DOHH2 (cell line): Measurements from ENCODE around the gene BHLHE23.

ENCODE experiments used
- H3F3A ChIP-seq: fragments of 200-600 bp; sonication (generic), shearing (Covaris generic); 2 replicates; pipeline ENCODE4 v1.6.0; 2016; ENCODE audit warnings: antibody characterized with exemption, mild to moderate bottlenecking; ENCODE audit not compliant: control insufficient read depth, insufficient read depth
- H3K27ac ChIP-seq: fragments of 200-600 bp; sonication (generic); 2 replicates; pipeline ENCODE4 v1.5.1; 2014; ENCODE audit warnings: low read depth, mild to moderate bottlenecking, low read length, moderate library complexity
- H3K27me3 ChIP-seq: fragments of 200-600 bp; sonication (generic); 2 replicates; pipeline ENCODE4 v1.6.1; 2014; ENCODE audit warnings: mild to moderate bottlenecking, low read length, mixed read lengths; ENCODE audit not compliant: control insufficient read depth
- H3K36me3 ChIP-seq: fragments of 200-600 bp; sonication (generic); 2 replicates; pipeline ENCODE4 v1.6.1; 2014; ENCODE audit warnings: mild to moderate bottlenecking, low read length, moderate library complexity, mixed read lengths; ENCODE audit not compliant: control insufficient read depth
- H3K4me1 ChIP-seq: fragments of 200-600 bp; sonication (generic); 2 replicates; pipeline ENCODE4 v1.6.1; 2014; ENCODE audit warnings: mild to moderate bottlenecking, low read length, mixed read lengths; ENCODE audit not compliant: control insufficient read depth
- H3K4me2 ChIP-seq: fragments of 200-600 bp; sonication (generic); 2 replicates; pipeline ENCODE4 v1.6.0; 2014; ENCODE audit warnings: mild to moderate bottlenecking, low read length, moderate library complexity
- H3K4me3 ChIP-seq: fragments of 200-600 bp; sonication (generic); 2 replicates; pipeline ENCODE4 v1.5.1; 2014; ENCODE audit warnings: mild to moderate bottlenecking, low read length, mixed read lengths
- H3K79me2 ChIP-seq: fragments of 200-600 bp; sonication (generic); 2 replicates; pipeline ENCODE4 v1.6.1; 2014; ENCODE audit warnings: mild to moderate bottlenecking, low read length, mixed read lengths; ENCODE audit not compliant: control insufficient read depth
- H3K9me2 ChIP-seq: fragments of 200-600 bp; sonication (generic); replicated peaks from 2 replicates; pipeline ENCODE4 v1.6.1; 2014; ENCODE audit warnings: mild to moderate bottlenecking, low read length, mixed read lengths; ENCODE audit not compliant: control insufficient read depth
- H3K9me3 ChIP-seq: fragments of 200-600 bp; sonication (generic); 2 replicates; pipeline ENCODE4 v1.6.1; 2014; ENCODE audit warnings: antibody characterized with exemption, low read length, mixed read lengths; ENCODE audit not compliant: control insufficient read depth, insufficient read depth
- H4K20me1 ChIP-seq: fragments of 200-600 bp; sonication (generic); 2 replicates; pipeline ENCODE4 v1.6.0; 2014; ENCODE audit warnings: low read depth, mild to moderate bottlenecking, antibody characterized with exemption, low read length, moderate library complexity; ENCODE audit not compliant: control insufficient read depth, insufficient read depth
- CTCF ChIP-seq: fragments of 200-600 bp; sonication (generic); IDR thresholded peaks from one replicate; pipeline ENCODE4 v1.5.1; 2014; ENCODE audit warnings: antibody characterized with exemption, mild to moderate bottlenecking, low read depth, low read length; ENCODE audit not compliant: poor library complexity, severe bottlenecking
- EZH2phosphoT487 ChIP-seq: fragments of 200-600 bp; sonication (generic); IDR thresholded peaks from 2 replicates; pipeline ENCODE4 v1.6.1; 2017; ENCODE audit warnings: borderline replicate concordance, mild to moderate bottlenecking, antibody characterized with exemption, low read length, moderate library complexity, mixed read lengths

Gene BHLHE23

DNA sequence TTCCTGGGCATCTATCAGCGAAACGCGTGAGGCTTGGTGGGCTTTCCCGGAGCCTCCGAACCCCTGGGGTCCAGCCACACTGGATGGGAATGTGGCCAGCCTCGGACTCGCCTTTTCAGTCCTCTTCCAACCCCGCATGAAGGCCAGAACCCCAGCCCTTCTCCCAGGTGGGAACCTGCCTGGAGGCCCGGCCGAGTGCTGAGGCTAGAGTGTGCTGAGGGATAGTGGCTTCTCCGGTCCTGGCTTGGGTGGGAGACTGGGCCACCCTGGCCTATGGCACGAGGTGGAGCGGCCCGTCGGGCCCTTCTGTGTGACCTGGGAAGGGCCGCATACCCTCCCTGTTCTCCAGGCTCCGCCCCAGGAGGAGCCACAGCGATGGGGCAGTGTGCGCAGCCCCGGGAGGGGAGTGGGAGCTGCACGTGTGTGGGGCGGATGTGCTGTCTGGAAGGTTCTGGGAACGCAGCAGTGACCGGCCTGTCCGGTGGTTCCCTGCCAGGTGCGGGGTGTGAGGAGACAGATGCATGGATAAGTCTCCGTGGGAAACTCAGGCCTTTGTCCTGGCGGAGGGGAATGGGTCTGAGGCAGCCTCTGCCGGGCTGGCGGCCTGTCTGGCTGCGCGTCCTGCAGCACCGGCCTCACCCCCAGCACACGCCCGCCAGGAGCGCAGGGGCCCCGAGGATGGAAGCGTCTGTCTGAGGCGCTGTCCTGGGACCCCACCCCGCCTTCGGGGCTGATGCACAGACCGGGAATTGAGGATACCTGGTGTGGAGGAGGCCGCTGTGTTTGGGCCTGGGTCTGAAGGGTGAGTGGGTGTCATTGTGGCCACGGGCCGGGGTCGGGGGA, 1.1 kb upstream of the BHLHE23 start:
- TF ChIP-seq CTCF: no peak
- TF ChIP-seq EZH2phosphoT487: no peak
- H3K4me1 ChIP-seq: peaks cover 36% of the 10 kb centered on the region
- H3K4me2 ChIP-seq: no peak overlapping the region
- no peaks in the 10 kb centered on the region for H3K9me2 ChIP-seq
- H3K4me3 ChIP-seq: no peak overlapping the region
- peaks cover 5% of the 10 kb centered on the region for H3K9me3 ChIP-seq
- H3K36me3 ChIP-seq: peaks cover 22% of the 10 kb centered on the region
- no peaks in the 10 kb centered on the region for H4K20me1 ChIP-seq
- H3K27me3 ChIP-seq: peaks cover 26% of the 10 kb centered on the region
- peaks cover 19% of the 10 kb centered on the region for H3F3A ChIP-seq
- H3K27ac ChIP-seq: no peak overlapping the region
- peaks cover 28% of the 10 kb centered on the region for H3K79me2 ChIP-seq

DNA sequence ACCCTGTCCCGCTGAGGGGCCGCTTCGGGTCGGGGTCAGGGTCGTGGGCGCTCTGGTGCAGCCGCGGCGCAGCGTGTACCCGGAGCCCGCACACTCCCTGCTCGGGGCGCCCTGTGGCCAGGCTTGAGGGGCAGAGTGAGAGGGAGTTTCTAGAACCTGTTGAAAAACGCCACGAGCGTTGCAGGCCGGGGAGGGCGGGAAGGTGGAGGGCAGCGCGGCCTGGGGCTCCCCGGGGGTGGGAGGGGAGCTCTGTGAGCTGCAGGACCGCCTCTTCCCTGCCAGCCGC, 539 bp upstream of the BHLHE23 start:
- no peaks in the 10 kb centered on the region for H4K20me1 ChIP-seq
- TF ChIP-seq EZH2phosphoT487: no peak
- no peak for TF ChIP-seq CTCF
- H3K79me2 ChIP-seq: peaks cover 22% of the 10 kb centered on the region
- no peaks in the 10 kb centered on the region for H3K9me3 ChIP-seq
- no peaks in the 10 kb centered on the region for H3K9me2 ChIP-seq
- peaks cover 30% of the 10 kb centered on the region for H3K27me3 ChIP-seq
- H3F3A ChIP-seq: peaks cover 19% of the 10 kb centered on the region
- H3K4me3 ChIP-seq: no peak overlapping the region
- peaks cover 16% of the 10 kb centered on the region for H3K36me3 ChIP-seq
- H3K4me1 ChIP-seq: peaks cover 31% of the 10 kb centered on the region
- H3K27ac ChIP-seq: no peak overlapping the region
- no peak overlapping the region for H3K4me2 ChIP-seq

GRCh38 chr20:63005862-63006539, 763 bp downstream of the BHLHE23 start:
- Histone ChIP-seq H3K9me2 (no peaks in the 10 kb centered on the region), H3F3A (peaks cover 14% of the 10 kb centered on the region), H3K4me3 (no peak overlapping the region), H3K4me1 (peaks cover 17% of the 10 kb centered on the region), H3K27ac (no peak overlapping the region), H3K4me2 (no peak overlapping the region), H4K20me1 (no peaks in the 10 kb centered on the region), H3K27me3 (peaks cover 30% of the 10 kb centered on the region), H3K9me3 (no peaks in the 10 kb centered on the region), H3K79me2 (peaks cover 9% of the 10 kb centered on the region), H3K36me3 (peaks cover 5% of the 10 kb centered on the region)
- TF ChIP-seq CTCF (no peak), EZH2phosphoT487 (no peak)
